Smooth muscle cell (in vitro differentiated cells): ENCODE results near the gene FOXD2. TPM values are rescaled to one million over a fixed set of nuclear protein-coding genes. Genes with fewer than 3 reads are reported as not detected.

ENCODE experiments used
- DNase-seq: peaks from one replicate; lab custom pipeline; 2025; ENCODE audit not compliant: unreplicated experiment; lab: John Stamatoyannopoulos, UW
- H2AFZ ChIP-seq: fragments of 200-600 bp; sonication (generic); 2 replicates; pipeline ENCODE4 v1.6.0; 2016; ENCODE audit warnings: antibody characterized with exemption, low read depth, mild to moderate bottlenecking
- H3F3A ChIP-seq: fragments of 200-600 bp; sonication (generic); 2 replicates; pipeline ENCODE4 v1.6.0; 2017; ENCODE audit warnings: antibody characterized with exemption, low read depth
- H3K27ac ChIP-seq: fragments of 200-600 bp; sonication (generic); 2 replicates; pipeline ENCODE4 v1.5.1; 2016; ENCODE audit warnings: low read depth, mild to moderate bottlenecking
- H3K27me3 ChIP-seq: fragments of 200-600 bp; sonication (generic); 2 replicates; pipeline ENCODE4 v1.6.1; 2016; ENCODE audit warnings: low read depth, mild to moderate bottlenecking
- H3K36me3 ChIP-seq: fragments of 200-600 bp; sonication (generic); 2 replicates; pipeline ENCODE4 v1.5.1; 2016; ENCODE audit warnings: low read depth
- H3K4me1 ChIP-seq: fragments of 200-600 bp; sonication (generic); 2 replicates; pipeline ENCODE4 v1.5.1; 2016; ENCODE audit warnings: low read depth
- H3K4me2 ChIP-seq: fragments of 200-600 bp; sonication (generic); 2 replicates; pipeline ENCODE4 v1.6.0; 2016; ENCODE audit warnings: mild to moderate bottlenecking
- H3K4me3 ChIP-seq: fragments of 200-600 bp; sonication (generic); 2 replicates; pipeline ENCODE4 v1.5.1; 2016; ENCODE audit warnings: mild to moderate bottlenecking
- H3K79me2 ChIP-seq: fragments of 200-600 bp; sonication (generic); 2 replicates; pipeline ENCODE4 v1.6.0; 2016; ENCODE audit warnings: low read depth, mild to moderate bottlenecking
- H3K9ac ChIP-seq: fragments of 200-600 bp; sonication (generic); 2 replicates; pipeline ENCODE4 v1.6.0; 2016; ENCODE audit warnings: low read depth
- H3K9me3 ChIP-seq: fragments of 200-600 bp; sonication (generic); replicated peaks from 2 replicates; pipeline ENCODE4 v1.5.1; 2016; ENCODE audit warnings: low read depth
- H4K20me1 ChIP-seq: fragments of 200-600 bp; sonication (generic); 2 replicates; pipeline ENCODE4 v1.6.0; 2016; ENCODE audit warnings: low read depth
- CTCF ChIP-seq: fragments of 200-600 bp; sonication (generic); IDR thresholded peaks from 2 replicates; pipeline ENCODE4 v1.5.1; 2017; ENCODE audit warnings: borderline replicate concordance, mild to moderate bottlenecking, antibody characterized with exemption; ENCODE audit not compliant: insufficient read depth, poor library complexity, severe bottlenecking
- WGBS: methylation state at CpG from one replicate; pipeline ENCODE4 v1.1.7; 2016; ENCODE audit warnings: low lambda C conversion rate; 5-methylcytosine and 5-hydroxymethylcytosine counted together
- polyA plus RNA-seq: library from polyadenylated mRNA; unstranded; fragments of >200 nt; fragmentation: Nextera tagmentation; extraction: Ambion mirVana; gene quantifications from 2 replicates; pipeline ENCODE4 v1.2.1, GENCODE V29; 2016
- total RNA-seq: library from RNA; depleted of rRNA; stranded (reverse); fragments of >200 nt; gene quantifications from 2 replicates; pipeline ENCODE4 v1.2.3, GENCODE V29; 2014

Gene FOXD2
- total and polyA plus RNA-seq, 2 experiments from 2014 or later = 0.09 TPM; not detected in 1

GRCh38 chr1:47442842-47443529 lies 5.1 kb downstream of the FOXD2 start:
- 16% methylated on average over 9 of the region's 9 CpGs for WGBS
- no peaks in the 10 kb centered on the region for H3K36me3 ChIP-seq
- H4K20me1 ChIP-seq = no peaks in the 10 kb centered on the region
- no peak overlapping the region for H3K4me2 ChIP-seq
- no peak for TF ChIP-seq CTCF
- H3K9me3 ChIP-seq = no peaks in the 10 kb centered on the region
- no peak overlapping the region for H3K9ac ChIP-seq
- peaks cover 98% of the 10 kb centered on the region for H3K27me3 ChIP-seq
- H3K4me1 ChIP-seq = peaks cover 17% of the 10 kb centered on the region
- no peak overlapping the region for H3K27ac ChIP-seq
- H3K79me2 ChIP-seq = no peaks in the 10 kb centered on the region
- no peak overlapping the region for H3K4me3 ChIP-seq
- H3F3A ChIP-seq = no peaks in the 10 kb centered on the region
- H2AFZ ChIP-seq = no peak overlapping the region
- DNase-seq = no peak

DNA sequence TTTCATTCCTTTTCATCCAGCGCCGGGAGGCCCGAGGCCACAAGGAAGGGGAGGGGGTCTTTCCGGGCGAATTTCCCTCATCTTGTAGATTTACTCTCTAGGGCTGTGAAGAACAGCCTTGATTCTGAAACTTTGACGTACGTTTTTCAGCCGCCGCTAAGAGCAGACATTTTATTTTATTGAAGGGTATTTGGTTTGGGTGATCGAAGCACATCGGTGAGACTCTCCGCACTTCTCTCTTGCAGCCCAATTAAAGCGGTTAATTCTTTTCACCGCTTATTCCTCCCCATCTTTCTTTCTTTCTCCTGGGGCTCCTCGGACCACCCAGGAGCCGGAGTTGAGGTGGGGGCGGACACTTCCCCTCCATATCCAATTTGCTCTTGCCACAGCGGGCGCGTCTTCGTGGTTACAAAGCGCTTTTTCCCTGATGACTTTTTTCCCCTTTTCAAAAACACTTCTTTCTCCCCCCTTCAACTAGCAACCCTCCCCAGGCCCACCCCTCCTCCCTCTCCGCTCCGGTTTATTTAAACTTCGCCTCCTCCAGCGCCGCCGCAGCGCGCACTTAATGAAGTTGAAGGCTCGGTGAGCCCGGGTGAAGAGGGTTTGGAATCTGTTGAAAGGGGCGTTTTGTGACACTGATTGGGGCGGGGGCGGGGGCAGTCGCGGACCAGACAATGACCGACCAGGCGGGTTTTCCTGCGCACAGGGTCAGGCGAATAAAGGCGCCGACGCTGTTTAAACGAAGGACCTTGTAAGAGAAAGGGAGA lies 5.9 kb downstream of the FOXD2 start:
- Histone ChIP-seq H3K4me3 (peak overlapping the region; percentile 25), H3K27me3 (peaks cover 100% of the 10 kb centered on the region), H3K9ac (no peak overlapping the region), H3K27ac (no peak overlapping the region), H3F3A (no peaks in the 10 kb centered on the region), H3K36me3 (no peaks in the 10 kb centered on the region), H3K79me2 (no peaks in the 10 kb centered on the region), H3K4me1 (peaks cover 17% of the 10 kb centered on the region), H4K20me1 (no peaks in the 10 kb centered on the region), H2AFZ (no peak overlapping the region), H3K9me3 (no peaks in the 10 kb centered on the region), H3K4me2 (no peak overlapping the region)
- 5% methylated on average over 45 of the region's 45 CpGs for WGBS
- TF ChIP-seq CTCF = no peak
- no peak for DNase-seq

GRCh38 chr1:47444297-47444561 lies 6.4 kb downstream of the FOXD2 start:
- no peaks in the 10 kb centered on the region for H3K9me3 ChIP-seq
- H3K4me2 ChIP-seq = peak overlapping the region; percentile 70
- peaks cover 100% of the 10 kb centered on the region for H3K27me3 ChIP-seq
- H3K36me3 ChIP-seq = no peaks in the 10 kb centered on the region
- no peaks in the 10 kb centered on the region for H3K79me2 ChIP-seq
- WGBS = 4% methylated on average over 15 of the region's 15 CpGs
- DNase-seq = no peak
- H3K4me3 ChIP-seq = peak overlapping the region; percentile 25
- H4K20me1 ChIP-seq = no peaks in the 10 kb centered on the region
- H3F3A ChIP-seq = no peaks in the 10 kb centered on the region
- H3K27ac ChIP-seq = no peak overlapping the region
- no peak overlapping the region for H3K9ac ChIP-seq
- H3K4me1 ChIP-seq = peaks cover 17% of the 10 kb centered on the region
- no peak overlapping the region for H2AFZ ChIP-seq
- TF ChIP-seq CTCF = no peak
